HL-60 (cell line): ENCODE results near the gene TBCD.
"Not testable (repeated sequence)": the region's sequence is repeated elsewhere in the genome, so short reads cannot be mapped to it uniquely, and the experiment has no call there.

Experiments
- TF ChIP-seq, protein P1 (sequence below): IDR thresholded peaks from 2 replicates; pipeline ENCODE4 v1.6.1; 2012; ENCODE audit warnings: low read depth; ENCODE audit not compliant: insufficient replicate concordance
- TF ChIP-seq, protein P2 (sequence below): IDR thresholded peaks from one replicate; pipeline ENCODE4 v1.5.1; 2011; ENCODE audit warnings: low read length, control low read depth, inconsistent platforms; ENCODE audit not compliant: insufficient read depth

DNA sequence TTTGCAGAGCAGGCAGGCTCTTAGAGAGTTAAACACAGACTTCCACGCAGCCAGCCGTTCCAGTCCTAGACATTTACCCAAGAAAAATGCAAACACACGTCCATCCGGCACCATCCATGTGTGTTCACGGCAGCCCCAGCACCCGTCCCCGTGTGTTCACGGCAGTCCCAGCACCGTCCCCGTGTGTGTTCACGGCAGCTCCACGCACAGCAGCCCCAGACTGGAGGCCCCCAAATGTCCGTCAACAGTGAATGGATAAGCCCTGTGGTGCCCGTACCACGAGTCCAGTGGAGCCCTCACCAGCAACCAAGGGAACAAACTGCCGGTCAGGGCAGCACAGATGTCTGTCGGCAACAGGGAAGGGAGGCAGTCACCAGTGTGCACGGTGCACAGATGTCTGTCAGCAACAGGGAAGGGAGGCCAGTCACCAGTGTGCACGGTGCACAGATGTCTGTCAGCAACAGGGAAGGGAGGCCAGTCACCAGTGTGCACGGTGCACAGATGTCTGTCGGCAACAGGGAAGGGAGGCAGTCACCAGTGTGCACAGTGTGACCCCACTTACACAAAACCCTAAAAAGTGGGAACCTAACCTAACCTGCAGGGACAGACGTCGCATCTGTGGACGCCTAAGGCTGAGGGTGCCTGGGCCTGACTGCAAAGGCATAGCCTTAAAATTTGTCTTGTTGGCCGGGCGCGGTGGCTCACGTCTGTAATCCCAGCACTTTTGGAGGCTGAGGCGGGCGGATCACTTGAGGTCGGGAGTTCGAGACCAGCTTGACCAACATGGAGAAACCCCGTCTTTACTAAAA lies 216.4 kb downstream of the TBCD start:
- TF ChIP-seq, protein P1, sequence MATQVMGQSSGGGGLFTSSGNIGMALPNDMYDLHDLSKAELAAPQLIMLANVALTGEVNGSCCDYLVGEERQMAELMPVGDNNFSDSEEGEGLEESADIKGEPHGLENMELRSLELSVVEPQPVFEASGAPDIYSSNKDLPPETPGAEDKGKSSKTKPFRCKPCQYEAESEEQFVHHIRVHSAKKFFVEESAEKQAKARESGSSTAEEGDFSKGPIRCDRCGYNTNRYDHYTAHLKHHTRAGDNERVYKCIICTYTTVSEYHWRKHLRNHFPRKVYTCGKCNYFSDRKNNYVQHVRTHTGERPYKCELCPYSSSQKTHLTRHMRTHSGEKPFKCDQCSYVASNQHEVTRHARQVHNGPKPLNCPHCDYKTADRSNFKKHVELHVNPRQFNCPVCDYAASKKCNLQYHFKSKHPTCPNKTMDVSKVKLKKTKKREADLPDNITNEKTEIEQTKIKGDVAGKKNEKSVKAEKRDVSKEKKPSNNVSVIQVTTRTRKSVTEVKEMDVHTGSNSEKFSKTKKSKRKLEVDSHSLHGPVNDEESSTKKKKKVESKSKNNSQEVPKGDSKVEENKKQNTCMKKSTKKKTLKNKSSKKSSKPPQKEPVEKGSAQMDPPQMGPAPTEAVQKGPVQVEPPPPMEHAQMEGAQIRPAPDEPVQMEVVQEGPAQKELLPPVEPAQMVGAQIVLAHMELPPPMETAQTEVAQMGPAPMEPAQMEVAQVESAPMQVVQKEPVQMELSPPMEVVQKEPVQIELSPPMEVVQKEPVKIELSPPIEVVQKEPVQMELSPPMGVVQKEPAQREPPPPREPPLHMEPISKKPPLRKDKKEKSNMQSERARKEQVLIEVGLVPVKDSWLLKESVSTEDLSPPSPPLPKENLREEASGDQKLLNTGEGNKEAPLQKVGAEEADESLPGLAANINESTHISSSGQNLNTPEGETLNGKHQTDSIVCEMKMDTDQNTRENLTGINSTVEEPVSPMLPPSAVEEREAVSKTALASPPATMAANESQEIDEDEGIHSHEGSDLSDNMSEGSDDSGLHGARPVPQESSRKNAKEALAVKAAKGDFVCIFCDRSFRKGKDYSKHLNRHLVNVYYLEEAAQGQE, result not testable (repeated sequence)
- TF ChIP-seq, protein P2, sequence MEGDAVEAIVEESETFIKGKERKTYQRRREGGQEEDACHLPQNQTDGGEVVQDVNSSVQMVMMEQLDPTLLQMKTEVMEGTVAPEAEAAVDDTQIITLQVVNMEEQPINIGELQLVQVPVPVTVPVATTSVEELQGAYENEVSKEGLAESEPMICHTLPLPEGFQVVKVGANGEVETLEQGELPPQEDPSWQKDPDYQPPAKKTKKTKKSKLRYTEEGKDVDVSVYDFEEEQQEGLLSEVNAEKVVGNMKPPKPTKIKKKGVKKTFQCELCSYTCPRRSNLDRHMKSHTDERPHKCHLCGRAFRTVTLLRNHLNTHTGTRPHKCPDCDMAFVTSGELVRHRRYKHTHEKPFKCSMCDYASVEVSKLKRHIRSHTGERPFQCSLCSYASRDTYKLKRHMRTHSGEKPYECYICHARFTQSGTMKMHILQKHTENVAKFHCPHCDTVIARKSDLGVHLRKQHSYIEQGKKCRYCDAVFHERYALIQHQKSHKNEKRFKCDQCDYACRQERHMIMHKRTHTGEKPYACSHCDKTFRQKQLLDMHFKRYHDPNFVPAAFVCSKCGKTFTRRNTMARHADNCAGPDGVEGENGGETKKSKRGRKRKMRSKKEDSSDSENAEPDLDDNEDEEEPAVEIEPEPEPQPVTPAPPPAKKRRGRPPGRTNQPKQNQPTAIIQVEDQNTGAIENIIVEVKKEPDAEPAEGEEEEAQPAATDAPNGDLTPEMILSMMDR, result not testable (repeated sequence)
